HL-60 (cell line): ENCODE measurements around the gene LIN7C.

ENCODE experiments used
- CTCF ChIP-seq: IDR thresholded peaks from one replicate; pipeline ENCODE4 v1.5.1; 2011; ENCODE audit warnings: low read length, control low read depth, inconsistent platforms; ENCODE audit not compliant: insufficient read depth
- POLR2AphosphoS5 ChIP-seq: IDR thresholded peaks from 2 replicates; pipeline ENCODE4 v1.6.1; 2012; ENCODE audit warnings: low read depth
- REST ChIP-seq: IDR thresholded peaks from 2 replicates; pipeline ENCODE4 v1.6.1; 2012; ENCODE audit warnings: low read depth; ENCODE audit not compliant: insufficient replicate concordance
- SPI1 ChIP-seq: IDR thresholded peaks from 2 replicates; pipeline ENCODE4 v1.6.1; 2012; ENCODE audit warnings: low read depth, mild to moderate bottlenecking, borderline replicate concordance

DNA sequence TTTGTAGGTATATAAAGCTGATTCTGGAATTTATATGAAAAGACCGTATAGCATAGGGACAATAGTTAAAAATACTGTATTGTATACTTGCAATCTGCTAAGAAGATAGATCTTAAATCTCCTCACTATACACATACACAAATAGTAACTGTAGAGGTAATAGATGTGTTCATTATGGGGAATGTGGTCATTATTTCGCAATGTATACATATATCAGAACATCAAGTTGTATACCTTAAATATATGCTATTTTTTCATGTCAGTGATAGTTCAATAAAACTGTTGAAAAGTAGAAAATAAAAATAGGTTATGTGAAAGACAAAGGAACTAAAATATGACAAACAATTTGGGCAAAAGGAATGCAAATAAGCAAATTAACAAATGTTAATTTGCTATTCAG is 35.2 kb upstream of the LIN7C start:
- TF ChIP-seq POLR2AphosphoS5: no peak
- TF ChIP-seq CTCF: no peak
- TF ChIP-seq SPI1: no peak
- TF ChIP-seq REST: no peak
